GM12878 (cell line): Measurements from ENCODE around the gene ABI1. TPM values are rescaled to one million over a fixed set of nuclear protein-coding genes. Genes with fewer than 3 reads are reported as not detected.

Source experiments
- ATF7 ChIP-seq: fragments of 450-650 bp; IDR thresholded peaks from 2 replicates; pipeline ENCODE4 v1.6.1; 2016; ENCODE audit warnings: low read depth, mild to moderate bottlenecking
- CBFB ChIP-seq: IDR thresholded peaks from 2 replicates; pipeline ENCODE4 v1.6.1; 2016; ENCODE audit warnings: antibody characterized with exemption, low read depth
- CHD1 ChIP-seq: IDR thresholded peaks from 2 replicates; pipeline ENCODE4 v1.6.1; 2012; ENCODE audit warnings: low read depth, low read length, improper control_type of control experiment
- CHD4 ChIP-seq: fragments of 200-600 bp; sonication (generic); IDR thresholded peaks from 2 replicates; pipeline ENCODE4 v1.6.1; 2016; ENCODE audit warnings: mild to moderate bottlenecking
- HDAC6 ChIP-seq: fragments of 200-600 bp; sonication (generic); IDR thresholded peaks from one replicate; pipeline ENCODE4 v1.8.0; 2017; ENCODE audit warnings: antibody characterized with exemption; ENCODE audit not compliant: unreplicated experiment
- KAT2A ChIP-seq: conservative IDR thresholded peaks from 2 replicates; pipeline ENCODE4 v1.6.1; 2011; ENCODE audit warnings: low read depth, low read length; ENCODE audit not compliant: control insufficient read depth
- NFXL1 ChIP-seq: fragments of 450-650 bp; IDR thresholded peaks from 2 replicates; pipeline ENCODE4 v1.6.1; 2017; ENCODE audit warnings: antibody characterized with exemption, mild to moderate bottlenecking, borderline replicate concordance
- PAX5 ChIP-seq: IDR thresholded peaks from 2 replicates; pipeline ENCODE4 v1.6.1; 2011; ENCODE audit warnings: low read depth, low read length, borderline replicate concordance
- POLR2A ChIP-seq: IDR thresholded peaks from 2 replicates; pipeline ENCODE4 v1.6.1; 2011; ENCODE audit warnings: low read depth, mild to moderate bottlenecking, low read length
- PRDM15 ChIP-seq: fragments of 450-650 bp; formaldehyde crosslinking; IDR thresholded peaks from 2 replicates; pipeline ENCODE4 v1.4.0; 2020; ENCODE audit warnings: mild to moderate bottlenecking, moderate library complexity
- RFX5 ChIP-seq: IDR thresholded peaks from 2 replicates; pipeline ENCODE4 v1.6.1; 2011; ENCODE audit warnings: low read depth, low read length, improper control_type of control experiment
- SPI1 ChIP-seq: IDR thresholded peaks from 2 replicates; pipeline ENCODE4 v1.6.1; 2011; ENCODE audit warnings: low read depth, mild to moderate bottlenecking, low read length, moderate library complexity, borderline replicate concordance; ENCODE audit not compliant: insufficient read depth
- STAT1 ChIP-seq: fragments of 450-650 bp; conservative IDR thresholded peaks from 2 replicates; pipeline ENCODE4 v1.6.1; 2014; ENCODE audit warnings: antibody characterized with exemption, mild to moderate bottlenecking
- ZBTB11 ChIP-seq: fragments of 450-650 bp; formaldehyde crosslinking; IDR thresholded peaks from 2 replicates; pipeline ENCODE4 v1.5.0; 2022; ENCODE audit warnings: mild to moderate bottlenecking, missing genetic modification characterization
- ZZZ3 ChIP-seq: IDR thresholded peaks from 2 replicates; pipeline ENCODE4 v1.6.1; 2011; ENCODE audit warnings: low read depth; ENCODE audit not compliant: control insufficient read depth, insufficient read length
- polyA plus RNA-seq, 11 experiments: library from polyadenylated mRNA; depleted of rRNA in 4 of 11; unstranded in 6 of 11; stranded (reverse) in 5 of 11; fragments of >200 nt; fragmentation: Nextera tagmentation in 4 of 11; fragmentation: Illumina TruSeq in 1 of 11; extraction: Ambion mirVana in 4 of 11; extraction: Trizol in 1 of 11; gene quantifications; 1 replicate in 1 of 11; 2 replicates in 10 of 11; pipeline versions ENCODE4 v1.2.1 to v1.2.3, GENCODE V29; 2011 to 2016; ENCODE audit warnings: inconsistent platforms in 2 of 11, missing spikeins in 2 of 11, low read depth in 1 of 11
- total RNA-seq, 4 experiments: library from RNA; depleted of rRNA in 3 of 4; stranded (reverse); fragments of >200 nt in 3 of 4; fragmentation: Illumina TruSeq in 1 of 4; extraction: Trizol in 1 of 4; gene quantifications; 2 replicates each; pipeline versions ENCODE4 v1.2.1 to v1.2.3, GENCODE V29; 2013 to 2021
- TF ChIP-seq, protein P1 (sequence below): IDR thresholded peaks from 2 replicates; pipeline ENCODE4 v1.6.1; 2012; ENCODE audit warnings: mild to moderate bottlenecking, low read depth, low read length
- TF ChIP-seq, protein P2 (sequence below): fragments of 150-350 bp; IDR thresholded peaks from 2 replicates; pipeline ENCODE4 v1.6.1; 2014; ENCODE audit warnings: mild to moderate bottlenecking, low read depth, low read length
- TF ChIP-seq, protein P3 (sequence below): fragments of 450-650 bp; IDR thresholded peaks from 2 replicates; pipeline ENCODE4 v1.6.1; 2017; ENCODE audit warnings: low read depth, mild to moderate bottlenecking, moderate library complexity

Gene ABI1
- total and polyA plus RNA-seq, 10 of the 15 experiments (the other 5 are each of a cell fraction or from before 2014, with no cell fraction given): 31.2 to 73.2 (median 50.7) TPM

- TF ChIP-seq ZBTB11 (CRISPR knock-in tag) (no peak), POLR2A (no peak), CBFB (no peak), RFX5 (no peak), SPI1 (0 out of 2 replicates have a peak, but pooled peaks have one; percentile 8), CHD4 (no peak), PRDM15 (no peak), NFXL1 (no peak), CHD1 (no peak), HDAC6 (no peak), STAT1 (no peak), PAX5 (no peak), KAT2A (no peak), ZZZ3 (no peak), ATF7 (no peak)
- TF ChIP-seq, protein P1, sequence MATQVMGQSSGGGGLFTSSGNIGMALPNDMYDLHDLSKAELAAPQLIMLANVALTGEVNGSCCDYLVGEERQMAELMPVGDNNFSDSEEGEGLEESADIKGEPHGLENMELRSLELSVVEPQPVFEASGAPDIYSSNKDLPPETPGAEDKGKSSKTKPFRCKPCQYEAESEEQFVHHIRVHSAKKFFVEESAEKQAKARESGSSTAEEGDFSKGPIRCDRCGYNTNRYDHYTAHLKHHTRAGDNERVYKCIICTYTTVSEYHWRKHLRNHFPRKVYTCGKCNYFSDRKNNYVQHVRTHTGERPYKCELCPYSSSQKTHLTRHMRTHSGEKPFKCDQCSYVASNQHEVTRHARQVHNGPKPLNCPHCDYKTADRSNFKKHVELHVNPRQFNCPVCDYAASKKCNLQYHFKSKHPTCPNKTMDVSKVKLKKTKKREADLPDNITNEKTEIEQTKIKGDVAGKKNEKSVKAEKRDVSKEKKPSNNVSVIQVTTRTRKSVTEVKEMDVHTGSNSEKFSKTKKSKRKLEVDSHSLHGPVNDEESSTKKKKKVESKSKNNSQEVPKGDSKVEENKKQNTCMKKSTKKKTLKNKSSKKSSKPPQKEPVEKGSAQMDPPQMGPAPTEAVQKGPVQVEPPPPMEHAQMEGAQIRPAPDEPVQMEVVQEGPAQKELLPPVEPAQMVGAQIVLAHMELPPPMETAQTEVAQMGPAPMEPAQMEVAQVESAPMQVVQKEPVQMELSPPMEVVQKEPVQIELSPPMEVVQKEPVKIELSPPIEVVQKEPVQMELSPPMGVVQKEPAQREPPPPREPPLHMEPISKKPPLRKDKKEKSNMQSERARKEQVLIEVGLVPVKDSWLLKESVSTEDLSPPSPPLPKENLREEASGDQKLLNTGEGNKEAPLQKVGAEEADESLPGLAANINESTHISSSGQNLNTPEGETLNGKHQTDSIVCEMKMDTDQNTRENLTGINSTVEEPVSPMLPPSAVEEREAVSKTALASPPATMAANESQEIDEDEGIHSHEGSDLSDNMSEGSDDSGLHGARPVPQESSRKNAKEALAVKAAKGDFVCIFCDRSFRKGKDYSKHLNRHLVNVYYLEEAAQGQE: no peak
- TF ChIP-seq, protein P2, sequence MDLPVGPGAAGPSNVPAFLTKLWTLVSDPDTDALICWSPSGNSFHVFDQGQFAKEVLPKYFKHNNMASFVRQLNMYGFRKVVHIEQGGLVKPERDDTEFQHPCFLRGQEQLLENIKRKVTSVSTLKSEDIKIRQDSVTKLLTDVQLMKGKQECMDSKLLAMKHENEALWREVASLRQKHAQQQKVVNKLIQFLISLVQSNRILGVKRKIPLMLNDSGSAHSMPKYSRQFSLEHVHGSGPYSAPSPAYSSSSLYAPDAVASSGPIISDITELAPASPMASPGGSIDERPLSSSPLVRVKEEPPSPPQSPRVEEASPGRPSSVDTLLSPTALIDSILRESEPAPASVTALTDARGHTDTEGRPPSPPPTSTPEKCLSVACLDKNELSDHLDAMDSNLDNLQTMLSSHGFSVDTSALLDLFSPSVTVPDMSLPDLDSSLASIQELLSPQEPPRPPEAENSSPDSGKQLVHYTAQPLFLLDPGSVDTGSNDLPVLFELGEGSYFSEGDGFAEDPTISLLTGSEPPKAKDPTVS: no peak
- TF ChIP-seq, protein P3, sequence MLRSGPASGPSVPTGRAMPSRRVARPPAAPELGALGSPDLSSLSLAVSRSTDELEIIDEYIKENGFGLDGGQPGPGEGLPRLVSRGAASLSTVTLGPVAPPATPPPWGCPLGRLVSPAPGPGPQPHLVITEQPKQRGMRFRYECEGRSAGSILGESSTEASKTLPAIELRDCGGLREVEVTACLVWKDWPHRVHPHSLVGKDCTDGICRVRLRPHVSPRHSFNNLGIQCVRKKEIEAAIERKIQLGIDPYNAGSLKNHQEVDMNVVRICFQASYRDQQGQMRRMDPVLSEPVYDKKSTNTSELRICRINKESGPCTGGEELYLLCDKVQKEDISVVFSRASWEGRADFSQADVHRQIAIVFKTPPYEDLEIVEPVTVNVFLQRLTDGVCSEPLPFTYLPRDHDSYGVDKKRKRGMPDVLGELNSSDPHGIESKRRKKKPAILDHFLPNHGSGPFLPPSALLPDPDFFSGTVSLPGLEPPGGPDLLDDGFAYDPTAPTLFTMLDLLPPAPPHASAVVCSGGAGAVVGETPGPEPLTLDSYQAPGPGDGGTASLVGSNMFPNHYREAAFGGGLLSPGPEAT: no peak
Measured at GRCh38 chr10:26890956-26891355, 30.2 kb upstream of the ABI1 start (continued).
